ENCODE measurements around the gene CREB3L2.
"Not testable (repeated sequence)": the region's sequence is repeated elsewhere in the genome, so short reads cannot be mapped to it uniquely, and the experiment has no call there.

The CREB3L2 gene

GRCh38 chr7:137968339-137968738, 33.5 kb downstream of the CREB3L2 start:
- not testable (repeated sequence) for DNase-seq (ENCODE audit: low spot score)

- DNase-seq (ENCODE audit: low spot score), result no peak
Observed at GRCh38 chr7:137967143-137968018, 34.5 kb downstream of the CREB3L2 start.

- DNase-seq (ENCODE audit: low spot score), result no peak
Observed at GRCh38 chr7:137966641-137967142, 35.2 kb downstream of the CREB3L2 start.

GRCh38 chr7:137965942-137966640, 35.8 kb downstream of the CREB3L2 start:
- no peak for DNase-seq (ENCODE audit: low spot score)

GRCh38 chr7:137964824-137965545, 36.9 kb downstream of the CREB3L2 start:
- no peak for DNase-seq (ENCODE audit: low spot score)

- no peak for DNase-seq (ENCODE audit: low spot score)
Observed at GRCh38 chr7:137962875-137963507, 38.9 kb downstream of the CREB3L2 start.

GRCh38 chr7:137962491-137962874, 39.4 kb downstream of the CREB3L2 start:
- no peak for DNase-seq (ENCODE audit: low spot score)

- no peak for DNase-seq (ENCODE audit: low spot score)
Observed at GRCh38 chr7:137961200-137962177, 40.4 kb downstream of the CREB3L2 start.

- no peak for DNase-seq (ENCODE audit: low spot score)
Observed at GRCh38 chr7:137960020-137960419, 41.9 kb downstream of the CREB3L2 start.

- no peak for DNase-seq (ENCODE audit: low spot score)
Observed at GRCh38 chr7:137958470-137959431, 43.1 kb downstream of the CREB3L2 start.

GRCh38 chr7:137957887-137958286, 44.0 kb downstream of the CREB3L2 start:
- no peak for DNase-seq (ENCODE audit: low spot score)

GRCh38 chr7:137956591-137956990, 45.3 kb downstream of the CREB3L2 start:
- DNase-seq (ENCODE audit: low spot score), result no peak

GRCh38 chr7:137956183-137956582, 45.7 kb downstream of the CREB3L2 start:
- DNase-seq (ENCODE audit: low spot score), result no peak

GRCh38 chr7:137954614-137955013, 47.3 kb downstream of the CREB3L2 start:
- no peak for DNase-seq (ENCODE audit: low spot score)

- no peak for DNase-seq (ENCODE audit: low spot score)
Observed at GRCh38 chr7:137953665-137954470, 48.0 kb downstream of the CREB3L2 start.

GRCh38 chr7:137953043-137953664, 48.7 kb downstream of the CREB3L2 start:
- DNase-seq (ENCODE audit: low spot score), result no peak

- no peak for DNase-seq (ENCODE audit: low spot score)
Observed at GRCh38 chr7:137952426-137952805, 49.5 kb downstream of the CREB3L2 start.

Data from iPS-NIHi11 (cell line).